Cortex of kidney (tissue), 1 donor: ENCODE data around the gene PRX.
A peak's percentile ranks its signal among the peaks of the same experiment; 100 is the strongest.
"Not testable (repeated sequence)": the region's sequence is repeated elsewhere in the genome, so short reads cannot be mapped to it uniquely, and the experiment has no call there.

Experiments
- DNase-seq: peaks from one replicate; lab custom pipeline; 2025; lab: John Stamatoyannopoulos, UW

Gene PRX

DNA sequence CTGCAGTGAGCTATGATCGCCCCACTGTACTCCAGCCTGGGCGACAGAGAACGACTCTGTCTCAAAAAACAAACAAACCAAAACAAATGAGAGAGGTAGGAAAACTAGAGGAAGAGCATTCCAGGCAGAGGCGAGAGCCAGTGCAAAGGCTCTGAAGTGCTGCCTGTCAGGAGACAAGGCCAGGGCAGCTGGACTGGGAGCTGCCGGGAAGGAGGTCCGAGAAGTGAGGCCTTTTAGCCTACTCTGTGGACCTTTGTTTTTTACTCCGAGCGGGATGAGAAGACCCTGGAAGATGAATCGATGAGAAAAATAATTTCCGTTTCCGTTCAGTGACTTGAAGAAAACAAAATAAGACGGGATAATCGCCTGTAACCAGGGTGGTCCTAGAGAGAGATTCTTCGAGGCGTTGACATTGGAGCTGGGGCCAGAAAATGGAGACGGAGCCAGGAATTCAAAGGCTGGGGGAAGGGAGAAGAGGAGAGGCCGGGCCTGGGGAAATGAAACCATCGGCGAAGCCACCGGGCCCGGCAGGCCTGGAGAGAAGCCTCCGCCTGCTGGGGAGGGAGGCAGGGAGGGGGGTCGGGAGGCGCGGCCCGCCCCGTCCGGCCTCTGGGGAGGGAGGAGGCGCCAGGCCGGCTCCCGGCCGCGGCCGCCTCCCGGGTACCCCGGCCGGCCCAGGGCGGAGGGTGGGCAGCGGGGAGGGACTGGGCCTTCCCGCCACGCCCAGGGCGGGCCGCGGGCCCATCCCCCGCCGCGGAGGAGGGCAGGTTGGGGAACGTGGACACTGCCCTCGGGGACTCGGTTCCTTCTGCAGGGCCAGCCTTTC, 20.4 kb upstream of the PRX start:
- peak; percentile 70 for DNase-seq

DNA sequence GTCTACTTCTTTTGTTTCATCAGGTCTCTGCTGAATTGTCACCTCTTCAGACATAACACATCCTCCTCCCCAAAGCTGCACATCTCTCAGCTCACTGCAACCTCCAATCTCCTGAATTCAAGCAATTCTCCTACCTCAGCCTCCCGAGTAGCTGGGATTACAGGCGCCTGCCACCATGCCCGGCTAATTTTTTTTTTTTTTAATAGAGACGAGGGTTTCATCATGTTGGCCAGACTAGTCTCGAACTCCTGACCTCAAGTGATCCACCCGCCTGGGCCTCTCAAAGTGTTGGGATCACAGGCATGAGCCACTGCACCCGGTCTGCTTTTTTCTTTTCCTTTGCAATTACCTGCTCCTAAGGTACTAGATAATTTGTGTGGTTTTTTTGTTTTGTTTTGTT, 19.6 kb upstream of the PRX start:
- DNase-seq: not testable (repeated sequence)

- DNase-seq: no peak
These were observed 18.5 kb upstream of the PRX start for GRCh38 chr19:40431698-40432097.

DNA sequence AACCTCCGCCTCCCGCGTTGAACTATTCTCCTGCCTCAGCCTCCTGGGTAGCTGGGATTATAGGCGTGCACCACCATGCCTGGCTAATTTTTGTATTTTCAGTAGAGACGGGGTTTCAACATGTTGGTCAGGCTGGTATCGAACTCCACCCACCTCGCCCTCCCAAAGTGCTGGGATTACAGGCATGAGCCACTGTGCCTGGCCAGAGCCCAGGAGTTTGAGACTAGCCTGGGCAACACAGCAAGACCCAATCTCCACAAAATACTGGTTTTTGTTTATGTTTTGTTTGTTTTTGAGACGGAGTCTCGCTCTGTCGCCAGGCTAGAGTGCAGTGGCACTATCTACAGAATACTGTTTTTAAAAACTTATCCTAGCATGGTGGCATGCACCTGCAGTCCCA, 17.1 kb upstream of the PRX start:
- not testable (repeated sequence) for DNase-seq

DNA sequence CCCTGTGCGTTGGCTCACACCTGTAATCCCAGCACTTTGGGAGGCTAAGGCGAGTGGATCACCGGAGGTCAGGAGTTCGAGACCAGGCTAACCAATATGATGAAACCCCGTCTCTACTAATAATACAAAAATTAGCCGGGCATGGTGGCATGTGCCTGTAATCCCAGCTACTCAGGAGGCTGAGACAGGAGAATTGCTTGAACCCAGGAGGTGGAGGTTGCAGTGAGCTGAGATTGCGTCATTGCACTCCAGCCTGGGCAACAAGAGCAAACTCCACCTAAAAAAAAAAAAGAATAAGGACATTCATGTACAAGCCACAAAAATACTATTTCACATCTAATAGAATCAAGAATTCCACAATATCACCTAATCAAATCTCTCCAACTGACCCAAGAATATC, 15.0 kb upstream of the PRX start:
- DNase-seq: not testable (repeated sequence)

DNA sequence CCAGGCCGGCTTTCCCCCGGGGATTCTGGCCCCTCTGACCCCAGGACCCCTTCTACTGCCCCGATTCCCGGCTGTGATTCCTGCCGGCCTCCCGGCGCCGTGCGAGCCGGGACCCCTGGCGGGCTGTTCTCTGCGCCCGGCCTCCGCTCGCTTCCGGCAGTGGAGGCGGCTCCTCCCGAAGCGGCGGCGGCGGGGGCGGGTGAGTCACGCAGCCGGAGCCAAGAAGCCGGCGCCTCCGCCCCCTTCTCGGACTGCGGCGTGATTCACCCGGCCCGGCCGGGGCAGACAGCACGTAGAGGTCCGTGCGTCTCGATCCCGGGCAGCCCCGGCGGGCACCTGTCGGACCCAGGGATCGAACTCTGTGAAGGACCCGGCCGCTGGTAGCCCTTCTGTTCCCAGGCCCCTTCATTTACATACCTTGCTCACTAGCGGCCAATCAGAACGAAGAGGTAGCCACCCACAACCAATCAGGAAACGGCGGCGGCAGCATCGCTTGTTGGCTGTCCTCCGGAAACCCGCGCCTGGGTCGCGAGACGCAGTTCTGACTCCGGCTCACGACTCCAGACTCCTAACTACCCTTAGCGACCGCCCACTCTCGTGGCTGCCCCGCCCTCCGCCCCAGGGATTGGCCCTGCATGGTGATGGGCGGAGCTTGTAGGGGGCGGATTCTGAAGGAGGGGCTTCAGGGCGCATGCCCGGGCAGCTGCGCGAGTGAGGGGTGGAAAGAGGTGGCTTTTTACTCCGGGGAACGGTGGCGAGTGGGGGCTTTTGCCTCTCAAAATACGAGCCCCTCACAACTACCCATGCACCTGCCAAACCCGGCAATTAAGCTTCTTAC, 12.5 kb upstream of the PRX start, which contains the start of gene SERTAD1:
SERTAD1 (minus strand) TSS at position 543 of the 838 bp plus-strand sequence. CDS start 2,446 bp downstream, outside the sequence.
- DNase-seq: peak; percentile 88

DNA sequence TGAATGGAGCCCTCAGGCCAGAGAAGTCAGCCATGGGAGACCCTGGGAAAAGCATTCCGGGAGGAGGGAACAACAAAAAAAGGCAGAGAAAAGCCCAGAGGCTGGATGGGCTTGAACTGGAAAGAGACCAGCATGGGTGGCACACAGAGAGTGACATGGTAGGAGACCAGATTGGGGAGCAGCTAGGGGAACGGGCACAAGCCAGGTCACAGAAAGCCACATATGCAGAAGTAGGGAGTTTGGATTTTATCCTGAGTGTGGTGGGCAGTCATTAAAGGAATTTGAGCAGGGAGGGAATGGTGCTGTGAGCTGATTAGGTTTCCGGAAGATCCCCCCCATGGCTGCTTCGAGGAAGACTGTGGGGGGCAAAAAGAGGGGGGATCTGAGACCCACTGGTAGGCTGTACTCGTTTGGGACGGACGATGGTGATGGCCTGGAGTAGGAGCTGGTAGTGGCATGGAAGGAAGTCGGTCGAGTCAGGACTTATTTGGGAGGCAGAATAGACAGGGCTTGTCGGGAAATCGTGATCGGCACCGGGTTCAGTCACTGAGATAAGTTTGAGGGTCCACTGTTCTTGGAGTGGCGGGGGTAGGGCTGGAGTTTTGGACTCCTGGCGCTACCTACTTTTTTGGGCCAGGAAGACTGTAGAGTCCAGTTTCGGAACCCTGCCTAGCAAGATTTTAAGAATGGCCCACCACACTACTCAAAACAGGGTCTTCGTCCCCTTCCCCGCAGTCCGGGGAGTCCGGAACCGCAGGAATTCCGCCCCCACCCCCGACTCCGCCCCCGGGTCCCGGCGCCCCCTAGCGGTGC, 11.7 kb upstream of the PRX start:
- no peak for DNase-seq

DNA sequence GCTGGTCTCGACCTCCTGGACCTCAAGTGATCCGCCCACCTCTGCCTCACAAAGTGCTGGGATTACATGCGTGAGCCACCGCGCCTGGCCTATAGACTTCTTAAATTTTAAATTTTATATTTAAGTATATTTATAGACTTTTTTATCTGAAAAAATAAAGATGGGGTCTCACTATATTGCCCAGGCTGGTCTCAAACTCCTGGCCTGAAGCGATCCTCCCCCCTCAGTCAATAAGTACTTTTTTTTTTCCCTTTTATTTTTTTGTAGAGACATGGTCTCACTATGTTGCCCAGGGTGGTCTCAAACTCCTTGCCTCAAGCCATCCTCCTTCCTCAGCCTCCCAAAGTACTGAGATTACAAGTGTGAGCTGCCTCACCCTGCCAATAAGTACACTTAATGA, 10.8 kb upstream of the PRX start:
- DNase-seq: no peak

GRCh38 chr19:40422748-40423566, 9.8 kb upstream of the PRX start:
- DNase-seq: no peak

- DNase-seq: no peak
These were observed 9.0 kb upstream of the PRX start for GRCh38 chr19:40421993-40422747.

- peak; percentile 62 for DNase-seq
These were observed 7.9 kb upstream of the PRX start for GRCh38 chr19:40420766-40421765.

DNA sequence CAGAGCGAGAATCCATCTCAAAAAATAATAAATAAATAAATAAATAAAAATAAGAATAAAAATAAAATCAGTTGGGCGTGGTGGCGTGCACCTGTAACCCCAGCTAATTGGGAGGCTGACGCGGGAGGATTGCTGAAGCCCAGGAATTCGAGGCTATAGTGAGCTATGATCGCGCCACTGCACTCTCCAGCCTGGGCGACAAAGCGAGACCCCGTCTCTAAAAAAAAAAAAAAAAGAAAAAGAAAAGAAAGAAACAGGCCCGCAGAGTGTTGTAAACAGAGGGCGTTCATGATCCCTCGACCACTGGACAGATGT, 7.2 kb upstream of the PRX start:
- no peak for DNase-seq

- DNase-seq: no peak
These were observed 6.6 kb upstream of the PRX start for GRCh38 chr19:40419780-40420179.

GRCh38 chr19:40419066-40419612, 6.0 kb upstream of the PRX start:
- no peak for DNase-seq

GRCh38 chr19:40418040-40418439, 4.9 kb upstream of the PRX start:
- DNase-seq: no peak

GRCh38 chr19:40417643-40417981, 4.4 kb upstream of the PRX start:
- DNase-seq: no peak

GRCh38 chr19:40416918-40417642, 3.9 kb upstream of the PRX start:
- DNase-seq: no peak

- no peak for DNase-seq
These were observed 2.6 kb upstream of the PRX start for GRCh38 chr19:40415768-40416167.
